ENCODE data around the gene CCDC102B. TPM values are rescaled to one million over a fixed set of nuclear protein-coding genes. Genes with fewer than 3 reads are reported as not detected.

CCDC102B gene
- total and polyA plus RNA-seq, 12 donors: 2.7 to 16.7 (median 8.6) TPM

- H3K4me3 ChIP-seq: no peak overlapping the region
- H3K9me3 ChIP-seq (replicated peaks in 1 of 3): no peaks in the 10 kb centered on the region
- no peaks in the 10 kb centered on the region for H3K27me3 ChIP-seq
- no peak overlapping the region for H3K27ac ChIP-seq
- H3K36me3 ChIP-seq (replicated peaks in 1 of 2): no peaks in the 10 kb centered on the region
- no peak for DNase-seq
- intact Hi-C loops (cut with DNase I): no loop called here
- TF ChIP-seq POLR2A (IDR thresholded peaks at IDR 0.05): no peak
- TF ChIP-seq, protein P1, sequence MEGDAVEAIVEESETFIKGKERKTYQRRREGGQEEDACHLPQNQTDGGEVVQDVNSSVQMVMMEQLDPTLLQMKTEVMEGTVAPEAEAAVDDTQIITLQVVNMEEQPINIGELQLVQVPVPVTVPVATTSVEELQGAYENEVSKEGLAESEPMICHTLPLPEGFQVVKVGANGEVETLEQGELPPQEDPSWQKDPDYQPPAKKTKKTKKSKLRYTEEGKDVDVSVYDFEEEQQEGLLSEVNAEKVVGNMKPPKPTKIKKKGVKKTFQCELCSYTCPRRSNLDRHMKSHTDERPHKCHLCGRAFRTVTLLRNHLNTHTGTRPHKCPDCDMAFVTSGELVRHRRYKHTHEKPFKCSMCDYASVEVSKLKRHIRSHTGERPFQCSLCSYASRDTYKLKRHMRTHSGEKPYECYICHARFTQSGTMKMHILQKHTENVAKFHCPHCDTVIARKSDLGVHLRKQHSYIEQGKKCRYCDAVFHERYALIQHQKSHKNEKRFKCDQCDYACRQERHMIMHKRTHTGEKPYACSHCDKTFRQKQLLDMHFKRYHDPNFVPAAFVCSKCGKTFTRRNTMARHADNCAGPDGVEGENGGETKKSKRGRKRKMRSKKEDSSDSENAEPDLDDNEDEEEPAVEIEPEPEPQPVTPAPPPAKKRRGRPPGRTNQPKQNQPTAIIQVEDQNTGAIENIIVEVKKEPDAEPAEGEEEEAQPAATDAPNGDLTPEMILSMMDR (IDR thresholded peaks at IDR 0.05): no peak
- no peaks in the 10 kb centered on the region for H3K4me1 ChIP-seq (replicated peaks in 1 of 2)
- 62 to 66% (median 63%) methylated on average over 3 of the region's 3 CpGs for WGBS, 4 donors
Measured at GRCh38 chr18:68778280-68778886, 19.5 kb upstream of the CCDC102B start.

- no peak for DNase-seq
- no peaks in the 10 kb centered on the region for H3K4me1 ChIP-seq (replicated peaks in 1 of 2)
- H3K27me3 ChIP-seq: no peaks in the 10 kb centered on the region
- H3K36me3 ChIP-seq (replicated peaks in 1 of 2): no peaks in the 10 kb centered on the region
- intact Hi-C loops (cut with DNase I): no loop called here
- 52 to 69% (median 60%) methylated on average over 3 of the region's 3 CpGs for WGBS, 4 donors
- TF ChIP-seq, protein P1 (IDR thresholded peaks at IDR 0.05): no peak
- TF ChIP-seq POLR2A (IDR thresholded peaks at IDR 0.05): no peak
- no peak overlapping the region for H3K27ac ChIP-seq
- H3K9me3 ChIP-seq (replicated peaks in 1 of 3): no peaks in the 10 kb centered on the region
- H3K4me3 ChIP-seq: no peak overlapping the region
Measured at GRCh38 chr18:68779169-68779568, 18.7 kb upstream of the CCDC102B start.

DNA sequence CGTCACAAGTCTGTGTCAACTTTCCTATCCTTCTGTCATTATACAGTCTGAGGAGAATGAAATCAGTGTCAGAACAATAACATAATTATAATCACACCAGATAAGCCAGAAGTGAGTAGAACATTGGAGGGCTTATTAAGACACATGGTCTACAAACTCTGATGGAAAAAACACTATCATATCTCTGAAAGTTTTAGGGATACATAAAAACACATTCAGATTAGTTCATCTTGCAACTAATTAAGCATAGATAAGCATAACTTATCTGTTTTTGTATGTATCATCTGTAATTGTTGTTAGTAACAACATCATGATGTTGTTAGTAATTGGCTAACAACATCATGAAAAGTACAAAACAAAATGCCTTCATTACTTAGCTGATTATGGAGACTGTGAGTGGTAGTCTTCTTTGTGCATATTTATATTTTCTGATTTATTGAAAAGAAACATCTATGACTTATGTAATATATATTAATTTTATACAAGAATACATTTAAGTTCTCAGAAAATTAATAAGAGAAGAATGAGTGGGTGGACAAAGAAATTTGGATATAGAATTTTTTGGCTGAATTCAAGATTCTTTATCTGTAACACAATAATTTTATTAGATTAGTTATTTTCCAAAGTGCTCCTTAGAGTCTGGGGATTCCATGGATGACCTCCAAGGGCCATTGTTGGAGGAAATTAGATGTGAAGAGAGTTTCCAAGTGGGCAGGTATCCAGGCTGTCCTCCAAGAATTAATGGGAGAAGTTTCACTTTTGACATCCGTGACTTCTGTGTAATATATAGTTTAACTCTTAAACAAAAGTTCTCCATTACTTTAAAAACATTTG, 16.9 kb upstream of the CCDC102B start:
- Histone ChIP-seq H3K4me1 (replicated peaks in 1 of 2) (no peaks in the 10 kb centered on the region), H3K4me3 (no peak overlapping the region), H3K36me3 (replicated peaks in 1 of 2) (no peaks in the 10 kb centered on the region), H3K27me3 (no peaks in the 10 kb centered on the region), H3K9me3 (replicated peaks in 1 of 3) (no peaks in the 10 kb centered on the region), H3K27ac (no peak overlapping the region)
- no peak for TF ChIP-seq POLR2A (IDR thresholded peaks at IDR 0.05)
- TF ChIP-seq, protein P1 (IDR thresholded peaks at IDR 0.05): no peak
- intact Hi-C loops (cut with DNase I): no loop called here
- 50 to 55% (median 51%) methylated on average over 2 of the region's 2 CpGs for WGBS, 4 donors
- DNase-seq: no peak

DNA sequence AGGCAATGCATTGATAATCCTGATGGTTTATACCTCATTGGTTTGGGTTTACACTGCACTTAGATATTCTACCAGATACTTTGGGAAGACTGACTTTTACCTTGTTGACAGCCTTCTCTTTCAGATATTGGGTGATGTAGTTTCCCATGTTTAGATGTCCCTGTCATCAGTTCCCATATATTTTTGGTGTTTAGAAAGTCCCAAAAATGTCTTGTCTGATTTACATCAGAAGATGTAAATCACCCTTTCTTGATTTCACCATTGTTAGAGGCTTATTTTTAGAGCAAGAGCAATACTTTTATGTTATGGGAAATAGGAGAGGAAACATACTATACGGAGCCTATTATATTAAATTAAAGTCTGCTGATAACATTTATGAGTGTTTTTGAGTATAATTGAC, 14.4 kb upstream of the CCDC102B start:
- H3K4me1 ChIP-seq (replicated peaks in 1 of 2): no peaks in the 10 kb centered on the region
- H3K27ac ChIP-seq: no peak overlapping the region
- no peak overlapping the region for H3K4me3 ChIP-seq
- H3K9me3 ChIP-seq (replicated peaks in 1 of 3): no peaks in the 10 kb centered on the region
- TF ChIP-seq, protein P1 (IDR thresholded peaks at IDR 0.05): no peak
- no peak for TF ChIP-seq POLR2A (IDR thresholded peaks at IDR 0.05)
- no peak for DNase-seq
- H3K27me3 ChIP-seq: no peaks in the 10 kb centered on the region
- intact Hi-C loops (cut with DNase I): no loop called here
- 61 to 77% (median 71%) methylated on average over 1 of the region's 1 CpG for WGBS, 4 donors
- H3K36me3 ChIP-seq (replicated peaks in 1 of 2): no peaks in the 10 kb centered on the region
